ENCODE data around the gene FANCG. TPM values are rescaled to one million over a fixed set of nuclear protein-coding genes. Genes with fewer than 3 reads are reported as not detected.

Gene FANCG
- total RNA-seq, 3 donors from 2014 or later: 19.0 to 22.7 (median 20.7) TPM

GRCh38 chr9:35057271-35057620, 22.5 kb downstream of the FANCG start:
- Histone ChIP-seq H3K36me3 (ENCODE audit: low read depth) (peaks cover 50% of the 10 kb centered on the region), H3K4me1 (ENCODE audit: low read depth) (no peaks in the 10 kb centered on the region), H3K9me3 (no peaks in the 10 kb centered on the region), H3K4me3 (no peak overlapping the region)
- intact Hi-C loops (cut with DNase I, micrococcal nuclease): no loop called here
- no peak for ATAC-seq
- DNase-seq: no peak
- TF ChIP-seq CTCF (IDR thresholded peaks at IDR 0.05): no peak

GRCh38 chr9:35056571-35057270, 23.0 kb downstream of the FANCG start:
- Histone ChIP-seq H3K9me3 (no peaks in the 10 kb centered on the region), H3K4me1 (ENCODE audit: low read depth) (no peaks in the 10 kb centered on the region), H3K36me3 (ENCODE audit: low read depth) (peaks cover 45% of the 10 kb centered on the region), H3K4me3 (no peak overlapping the region)
- intact Hi-C loops (cut with DNase I, micrococcal nuclease): no loop called here
- no peak for DNase-seq
- no peak for ATAC-seq
- no peak for TF ChIP-seq CTCF (IDR thresholded peaks at IDR 0.05)

GRCh38 chr9:35054871-35055644, 24.7 kb downstream of the FANCG start:
- ATAC-seq (no peak), DNase-seq (no peak)
- Histone ChIP-seq H3K4me1 (ENCODE audit: low read depth) (no peaks in the 10 kb centered on the region), H3K9me3 (no peaks in the 10 kb centered on the region), H3K36me3 (ENCODE audit: low read depth) (peaks cover 28% of the 10 kb centered on the region), H3K4me3 (no peak overlapping the region)
- intact Hi-C loops (cut with DNase I, micrococcal nuclease): no loop called here
- TF ChIP-seq CTCF (IDR thresholded peaks at IDR 0.05): no peak

GRCh38 chr9:35054185-35054835, 25.4 kb downstream of the FANCG start:
- no peaks in the 10 kb centered on the region for H3K9me3 ChIP-seq
- intact Hi-C loops (cut with DNase I, micrococcal nuclease): no loop called here
- no peak for ATAC-seq
- no peak overlapping the region for H3K4me3 ChIP-seq
- no peaks in the 10 kb centered on the region for H3K4me1 ChIP-seq (ENCODE audit: low read depth)
- no peak for DNase-seq
- peaks cover 25% of the 10 kb centered on the region for H3K36me3 ChIP-seq (ENCODE audit: low read depth)
- no peak for TF ChIP-seq CTCF (IDR thresholded peaks at IDR 0.05)

- no peak overlapping the region for H3K4me3 ChIP-seq
- intact Hi-C loops (cut with DNase I, micrococcal nuclease): no loop called here
- H3K9me3 ChIP-seq: no peaks in the 10 kb centered on the region
- no peak for TF ChIP-seq CTCF (IDR thresholded peaks at IDR 0.05)
- H3K4me1 ChIP-seq (ENCODE audit: low read depth): no peaks in the 10 kb centered on the region
- DNase-seq (peak in 1 of 3 donors; percentile 66), ATAC-seq (peak; percentile 81)
- H3K36me3 ChIP-seq (ENCODE audit: low read depth): peaks cover 4% of the 10 kb centered on the region
Measured at GRCh38 chr9:35051069-35051967, 28.4 kb downstream of the FANCG start.

All from mucosa of descending colon (tissue), 3 donors.